22Rv1 (cell line): Measurements from ENCODE around the gene MCF2L.

Experiments
- H3K27ac ChIP-seq: fragments of 450-650 bp; 2 replicates; pipeline ENCODE4 v1.5.1; 2017
- ZFX ChIP-seq: fragments of 450-650 bp; IDR thresholded peaks from 2 replicates; pipeline ENCODE4 v1.6.1; 2017; ENCODE audit warnings: antibody characterized with exemption, borderline replicate concordance
- TF ChIP-seq, protein P1 (sequence below): fragments of 450-650 bp; IDR thresholded peaks from 2 replicates; pipeline ENCODE4 v1.5.1; 2017; ENCODE audit warnings: mild to moderate bottlenecking

MCF2L gene

DNA sequence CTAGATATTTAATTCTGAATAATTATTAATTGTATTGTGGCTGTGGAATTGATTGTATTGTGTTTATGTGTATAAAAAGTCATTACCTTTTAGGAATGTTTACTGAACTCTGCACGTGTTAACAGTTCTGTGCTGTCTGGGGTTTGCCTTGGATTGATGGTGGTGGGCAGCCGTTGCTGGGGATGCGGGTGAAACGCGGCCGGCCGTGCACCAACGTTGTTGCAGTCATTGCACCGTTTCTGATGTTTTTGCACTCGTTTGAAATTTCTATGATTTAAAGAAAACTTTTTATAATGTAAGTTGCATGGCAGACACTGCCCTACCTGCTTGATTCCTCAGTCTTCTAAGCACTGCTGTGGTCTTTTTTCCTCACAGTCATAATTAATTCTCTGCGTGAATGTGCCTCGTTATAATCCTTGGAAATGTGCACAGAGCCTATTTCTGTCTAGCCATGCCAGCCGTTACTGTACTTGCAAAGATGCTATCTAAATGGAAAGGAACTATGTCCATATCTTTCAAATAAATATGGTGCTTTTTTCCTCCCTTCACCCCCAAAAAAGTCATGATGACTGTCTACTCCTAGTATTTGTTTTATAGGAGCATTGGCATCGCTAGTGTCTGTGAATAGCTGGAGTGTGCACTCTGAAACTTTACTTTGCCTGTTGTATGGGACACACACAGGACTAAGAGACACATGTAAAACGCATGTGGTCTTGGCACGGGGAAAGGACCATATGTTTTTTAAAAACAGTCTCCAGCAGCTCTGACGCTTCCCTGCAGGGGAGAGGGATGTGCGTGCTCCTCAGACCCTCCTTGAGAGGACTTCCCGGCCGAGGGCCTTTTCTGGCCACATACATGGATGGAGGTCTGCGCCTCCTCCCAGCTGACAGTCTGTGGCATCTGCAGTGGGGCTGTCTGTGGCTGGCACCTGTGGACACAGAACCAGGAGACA is 40.7 kb upstream of the MCF2L start:
- no peak overlapping the region for H3K27ac ChIP-seq
- TF ChIP-seq, protein P1, sequence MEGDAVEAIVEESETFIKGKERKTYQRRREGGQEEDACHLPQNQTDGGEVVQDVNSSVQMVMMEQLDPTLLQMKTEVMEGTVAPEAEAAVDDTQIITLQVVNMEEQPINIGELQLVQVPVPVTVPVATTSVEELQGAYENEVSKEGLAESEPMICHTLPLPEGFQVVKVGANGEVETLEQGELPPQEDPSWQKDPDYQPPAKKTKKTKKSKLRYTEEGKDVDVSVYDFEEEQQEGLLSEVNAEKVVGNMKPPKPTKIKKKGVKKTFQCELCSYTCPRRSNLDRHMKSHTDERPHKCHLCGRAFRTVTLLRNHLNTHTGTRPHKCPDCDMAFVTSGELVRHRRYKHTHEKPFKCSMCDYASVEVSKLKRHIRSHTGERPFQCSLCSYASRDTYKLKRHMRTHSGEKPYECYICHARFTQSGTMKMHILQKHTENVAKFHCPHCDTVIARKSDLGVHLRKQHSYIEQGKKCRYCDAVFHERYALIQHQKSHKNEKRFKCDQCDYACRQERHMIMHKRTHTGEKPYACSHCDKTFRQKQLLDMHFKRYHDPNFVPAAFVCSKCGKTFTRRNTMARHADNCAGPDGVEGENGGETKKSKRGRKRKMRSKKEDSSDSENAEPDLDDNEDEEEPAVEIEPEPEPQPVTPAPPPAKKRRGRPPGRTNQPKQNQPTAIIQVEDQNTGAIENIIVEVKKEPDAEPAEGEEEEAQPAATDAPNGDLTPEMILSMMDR: no peak
- TF ChIP-seq ZFX: no peak

DNA sequence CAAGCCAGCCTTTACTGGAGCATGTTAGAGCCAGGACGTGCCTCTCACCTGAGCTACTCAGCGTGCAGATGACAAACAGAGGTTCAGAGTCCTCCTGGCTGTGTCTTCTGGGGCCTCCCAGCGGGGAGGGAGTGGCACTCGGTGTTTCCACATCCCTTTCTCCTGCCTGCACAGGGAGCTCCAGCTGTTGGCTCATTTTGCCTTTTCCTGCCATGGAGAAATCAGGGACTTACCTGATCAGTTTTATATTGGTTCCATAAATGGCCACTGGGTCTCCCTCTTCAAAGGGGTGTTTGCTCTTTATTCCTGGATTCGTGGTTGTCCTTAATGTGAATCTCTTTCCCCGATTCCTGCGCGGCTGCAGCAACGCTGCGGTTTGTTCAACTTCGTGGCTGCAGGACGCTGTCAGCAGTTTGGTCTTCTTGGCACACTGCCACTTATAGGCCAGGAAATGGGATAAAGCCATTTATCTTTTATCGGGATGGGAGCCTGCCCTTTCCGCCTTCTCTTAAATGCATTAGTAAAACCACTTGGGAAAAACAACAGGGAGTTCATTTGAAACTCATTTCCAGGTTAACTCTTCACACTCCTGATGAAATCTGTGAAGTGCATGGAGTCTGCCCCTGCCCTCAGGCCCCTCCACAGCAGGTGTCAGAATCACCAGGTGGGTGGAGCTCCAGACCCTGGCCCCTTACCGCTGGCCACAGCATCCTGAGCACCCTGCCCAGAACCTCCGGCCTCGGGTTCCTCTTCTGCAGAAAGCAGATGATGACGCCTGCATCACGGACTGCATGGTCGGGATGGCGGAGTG is 39.8 kb upstream of the MCF2L start:
- H3K27ac ChIP-seq: no peak overlapping the region
- no peak for TF ChIP-seq ZFX
- TF ChIP-seq, protein P1: no peak

DNA sequence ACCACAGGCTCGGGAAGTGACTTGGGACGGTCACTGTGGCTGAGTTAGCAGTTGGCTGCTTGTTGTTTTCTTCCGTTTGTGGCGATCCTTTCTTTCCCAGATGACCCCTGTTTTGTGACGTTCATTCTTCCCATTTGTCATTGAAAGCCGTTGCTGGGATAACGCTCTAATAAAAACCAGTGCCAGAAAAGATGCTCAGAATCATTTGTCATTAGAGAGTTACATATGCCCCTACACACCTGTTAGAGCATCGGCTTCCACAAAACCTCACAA is 39.3 kb upstream of the MCF2L start:
- no peak for TF ChIP-seq ZFX
- TF ChIP-seq, protein P1: no peak
- H3K27ac ChIP-seq: no peak overlapping the region

DNA sequence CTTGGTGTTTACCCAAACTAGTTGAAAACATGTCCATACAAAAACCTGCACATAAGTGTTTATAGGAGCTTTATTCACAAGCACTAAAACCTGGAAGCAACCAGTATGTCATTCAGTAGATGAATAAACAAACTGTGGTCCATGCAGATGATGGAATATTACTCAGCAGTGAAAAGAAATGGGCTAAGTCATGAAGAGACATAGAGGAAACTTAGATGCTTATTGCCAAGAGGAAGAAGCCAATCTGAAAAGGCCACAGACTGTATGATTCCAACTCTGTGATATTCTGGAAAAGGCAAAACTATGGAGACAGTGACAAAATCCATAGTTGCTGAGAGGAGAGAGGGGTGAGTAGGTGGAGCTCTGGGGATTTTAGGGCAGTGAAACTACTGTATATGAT is 38.8 kb upstream of the MCF2L start:
- TF ChIP-seq, protein P1: no peak
- TF ChIP-seq ZFX: no peak
- H3K27ac ChIP-seq: no peak overlapping the region

DNA sequence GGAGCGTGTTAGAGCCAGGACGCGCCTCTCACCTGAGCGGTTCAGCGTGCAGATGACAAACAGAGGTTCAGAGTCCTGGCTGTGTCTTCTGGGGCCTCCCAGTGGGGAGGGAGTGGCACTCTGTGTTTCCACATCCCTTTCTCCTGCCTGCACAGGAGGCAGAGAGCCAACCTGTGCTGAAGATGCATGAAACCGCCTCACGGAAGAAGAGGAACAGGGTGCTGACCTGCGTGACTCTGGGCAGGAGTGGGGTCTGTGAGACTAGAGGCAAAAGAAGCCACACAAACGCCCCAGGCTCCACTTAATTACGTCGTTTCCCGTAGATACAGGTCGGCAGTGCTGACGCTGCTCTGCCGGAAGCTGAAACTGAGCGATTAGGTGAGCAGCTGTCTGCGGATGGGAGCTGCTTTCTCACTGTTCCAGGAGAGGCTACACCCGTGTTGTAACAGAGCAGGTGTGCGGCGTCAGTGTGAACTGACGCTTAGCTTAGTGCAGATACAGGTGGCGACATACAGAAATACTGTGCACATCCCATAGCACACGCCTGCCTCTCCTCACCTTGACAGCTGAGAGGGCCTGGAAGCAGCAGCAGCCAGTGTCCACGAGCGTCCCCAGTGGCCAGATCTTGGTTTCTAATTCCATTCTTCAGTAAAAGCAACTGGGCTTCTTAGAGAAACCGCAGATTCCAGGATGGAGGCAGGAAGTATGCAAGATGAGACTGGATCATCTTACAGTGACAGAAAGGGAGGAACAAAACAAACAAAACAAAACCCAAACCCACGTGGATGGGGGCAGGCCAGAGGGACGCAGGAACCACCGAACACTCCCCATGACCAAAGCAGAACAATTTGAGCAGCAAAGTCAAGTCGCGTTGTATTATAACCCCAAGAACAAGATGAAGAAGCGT is 37.7 kb upstream of the MCF2L start:
- no peak for TF ChIP-seq ZFX
- TF ChIP-seq, protein P1: peak; percentile 94

DNA sequence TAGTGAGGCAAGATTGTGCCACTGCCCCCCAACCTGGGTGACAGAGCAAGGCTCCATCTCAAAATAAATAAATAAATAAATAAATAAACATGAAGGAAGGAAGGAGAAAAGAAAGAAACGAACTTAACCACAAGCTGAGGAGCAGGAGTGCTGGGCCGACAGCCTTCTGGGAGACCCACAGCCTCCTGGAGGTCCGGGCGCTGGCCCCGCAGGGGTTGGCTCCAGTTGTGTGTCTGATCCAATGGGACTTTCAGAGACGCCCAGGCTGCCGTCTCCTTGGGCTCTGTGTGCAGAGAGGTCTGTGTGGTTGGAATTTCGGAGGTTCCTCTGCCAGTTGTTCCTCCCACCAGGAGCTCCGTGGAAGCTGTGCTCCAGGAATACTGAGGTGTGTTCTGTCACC is 36.0 kb upstream of the MCF2L start:
- TF ChIP-seq ZFX: no peak
- TF ChIP-seq, protein P1: no peak
- H3K27ac ChIP-seq: no peak overlapping the region

More for the DNA sequence above, 37.7 kb upstream of the MCF2L start:
- H3K27ac ChIP-seq: no peak overlapping the region
